Progenitor cell of endocrine pancreas (in vitro differentiated cells): ENCODE measurements around the gene ZDHHC19. TPM values are rescaled to one million over a fixed set of nuclear protein-coding genes. Genes with fewer than 3 reads are reported as not detected.

Experiments used
- DNase-seq: peaks from one replicate; pipeline ENCODE4 v3.0.0; 2021; ENCODE audit warnings: low spot score; ENCODE audit not compliant: unreplicated experiment
- H3K27ac Mint-ChIP-seq: 2 replicates; pipeline ENCODE4 v1.8.0; 2021; ENCODE audit warnings: mild to moderate bottlenecking, moderate library complexity, mixed read lengths
- H3K27me3 Mint-ChIP-seq: 2 replicates; pipeline ENCODE4 v1.8.0; 2021; ENCODE audit warnings: mixed read lengths
- H3K36me3 Mint-ChIP-seq: 2 replicates; pipeline ENCODE4 v1.8.0; 2022; ENCODE audit warnings: mixed read lengths; ENCODE audit not compliant: insufficient read depth
- H3K4me1 Mint-ChIP-seq: 2 replicates; pipeline ENCODE4 v1.8.0; 2021; ENCODE audit warnings: low read depth, mixed read lengths
- H3K4me3 Mint-ChIP-seq: 2 replicates; pipeline ENCODE4 v1.8.0; 2021; ENCODE audit warnings: low read depth, mild to moderate bottlenecking, moderate library complexity, mixed read lengths
- H3K9me3 Mint-ChIP-seq: 2 replicates; pipeline ENCODE4 v1.8.0; 2021; ENCODE audit warnings: low read depth, mixed read lengths
- CTCF ChIP-seq: fragments of 200-600 bp; sonication (generic); IDR thresholded peaks from one replicate; pipeline ENCODE4 v1.5.0; 2021; ENCODE audit warnings: antibody characterized with exemption, mild to moderate bottlenecking; ENCODE audit not compliant: unreplicated experiment
- long read RNA-seq: library from polyadenylated mRNA; unstranded; transcript quantifications from one replicate; pipeline ENCODE4 v2.0.0, GENCODE V29; 2020
- total RNA-seq: library from RNA; stranded (reverse); gene quantifications from 2 replicates; pipeline ENCODE4 v1.2.1, GENCODE V29; 2021

ZDHHC19 gene
- not detected in 2 replicates for total RNA-seq
- long read RNA-seq, result 0 reads

- no peaks in the 10 kb centered on the region for H3K9me3 Mint-ChIP-seq
- no peaks in the 10 kb centered on the region for H3K4me1 Mint-ChIP-seq
- H3K4me3 Mint-ChIP-seq, result no peak within 1 kb of the TSS
- TF ChIP-seq CTCF, result no peak
- H3K36me3 Mint-ChIP-seq, result no peaks in the 10 kb centered on the region
- peaks cover 33% of the 10 kb centered on the region for H3K27me3 Mint-ChIP-seq
- DNase-seq, result no peak
- peak within 1 kb of the TSS; percentile 46 for H3K27ac Mint-ChIP-seq
Observed at GRCh38 chr3:196210673-196211556, at the start of gene ZDHHC19. Gene ZDHHC19, minus strand, starts transcription at chr3:196211400. Its CDS starts 85 bp downstream, at chr3:196211315.

GRCh38 chr3:196260784-196261183 is 49.6 kb upstream of the ZDHHC19 start:
- no peaks in the 10 kb centered on the region for H3K4me1 Mint-ChIP-seq
- peaks cover 22% of the 10 kb centered on the region for H3K36me3 Mint-ChIP-seq
- no peaks in the 10 kb centered on the region for H3K27me3 Mint-ChIP-seq
- DNase-seq, result no peak
- H3K27ac Mint-ChIP-seq, result no peak overlapping the region
- no peaks in the 10 kb centered on the region for H3K9me3 Mint-ChIP-seq
- TF ChIP-seq CTCF, result no peak
- H3K4me3 Mint-ChIP-seq, result no peak overlapping the region

- Mint-ChIP-seq H3K9me3 (no peaks in the 10 kb centered on the region), H3K27ac (peak overlapping the region; percentile 73), H3K27me3 (no peaks in the 10 kb centered on the region)
Observed at GRCh38 chr3:196255776-196256175, 44.6 kb upstream of the ZDHHC19 start.

GRCh38 chr3:196254376-196255283 is 43.4 kb upstream of the ZDHHC19 start:
- H3K9me3 Mint-ChIP-seq, result no peaks in the 10 kb centered on the region
- no peaks in the 10 kb centered on the region for H3K4me1 Mint-ChIP-seq
- TF ChIP-seq CTCF, result no peak
- no peak overlapping the region for H3K27ac Mint-ChIP-seq
- no peak for DNase-seq
- H3K4me3 Mint-ChIP-seq, result no peak overlapping the region
- no peaks in the 10 kb centered on the region for H3K27me3 Mint-ChIP-seq
- H3K36me3 Mint-ChIP-seq, result peaks cover 10% of the 10 kb centered on the region

More at GRCh38 chr3:196255776-196256175, 44.6 kb upstream of the ZDHHC19 start:
- DNase-seq, result no peak
- Mint-ChIP-seq H3K36me3 (peaks cover 12% of the 10 kb centered on the region), H3K4me1 (no peaks in the 10 kb centered on the region), H3K4me3 (no peak overlapping the region)
- no peak for TF ChIP-seq CTCF

GRCh38 chr3:196251918-196252317 is 40.7 kb upstream of the ZDHHC19 start:
- Mint-ChIP-seq H3K36me3 (peaks cover 14% of the 10 kb centered on the region), H3K27ac (no peak overlapping the region), H3K9me3 (no peaks in the 10 kb centered on the region), H3K4me3 (no peak overlapping the region), H3K27me3 (no peaks in the 10 kb centered on the region), H3K4me1 (no peaks in the 10 kb centered on the region)
- TF ChIP-seq CTCF, result no peak
- DNase-seq, result no peak
